Kidney tubule cell (primary cell): ENCODE data around the gene PXK.
"Not testable (repeated sequence)": the region's sequence is repeated elsewhere in the genome, so short reads cannot be mapped to it uniquely, and the experiment has no call there.

Experiments used
- DNase-seq: peaks from one replicate; pipeline ENCODE4 v3.0.0-alpha.2; 2018; ENCODE audit warnings: low spot score

The PXK gene

DNA sequence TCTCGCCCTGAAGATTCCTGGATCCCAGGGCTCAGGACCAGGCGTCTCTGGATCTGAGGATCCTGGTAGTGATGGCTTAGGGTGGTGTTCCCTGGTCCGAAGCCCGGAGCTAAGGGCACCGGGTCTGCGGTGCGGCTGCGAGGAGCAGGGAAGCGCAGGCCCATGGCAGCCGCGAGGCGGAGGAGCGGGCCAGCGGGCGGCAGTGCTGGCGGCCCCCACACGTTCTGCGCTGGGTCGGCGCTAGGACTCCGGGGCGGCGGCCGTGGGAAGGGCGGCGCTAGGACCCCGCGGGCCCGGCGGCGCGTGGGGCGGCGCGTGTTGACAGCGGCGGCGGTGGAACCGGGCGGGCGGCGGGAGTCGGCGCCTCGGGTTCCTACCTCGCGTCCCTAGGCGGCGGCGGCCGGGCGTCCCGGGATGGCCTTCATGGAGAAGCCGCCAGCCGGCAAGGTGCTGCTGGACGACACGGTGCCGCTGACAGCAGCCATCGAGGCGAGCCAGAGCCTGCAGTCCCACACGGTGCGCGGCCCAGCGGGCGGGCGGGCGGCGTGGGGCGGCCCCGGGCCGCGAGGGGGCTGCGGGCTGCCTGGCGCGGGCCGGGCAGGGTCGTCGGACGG, at the start of gene PXK:
Gene PXK, plus strand, starts transcription at position 318 of the 614 bp plus-strand sequence. Its CDS starts 97 bp downstream, at position 415.
- DNase-seq, result peak; percentile 75

DNA sequence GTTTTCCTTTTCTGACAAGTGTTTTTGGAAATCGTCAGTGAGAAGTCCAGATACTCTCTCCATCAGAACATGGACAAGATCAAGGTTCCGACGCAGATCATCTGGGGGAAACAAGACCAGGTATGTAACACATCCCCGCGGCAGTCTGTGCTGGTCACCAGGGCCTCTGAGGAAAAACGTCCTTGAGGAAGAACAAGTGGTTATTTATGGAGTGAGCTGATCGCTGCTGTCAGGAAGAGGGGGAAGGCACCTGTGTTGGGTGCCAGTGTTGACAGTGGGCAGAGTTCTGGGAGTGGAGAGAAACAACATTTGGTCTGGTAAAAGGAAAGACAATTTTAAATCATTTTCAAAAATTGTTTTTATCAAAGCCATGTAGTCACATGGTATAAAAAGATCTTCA, 47.4 kb upstream of the PXK start:
- DNase-seq, result no peak

DNA sequence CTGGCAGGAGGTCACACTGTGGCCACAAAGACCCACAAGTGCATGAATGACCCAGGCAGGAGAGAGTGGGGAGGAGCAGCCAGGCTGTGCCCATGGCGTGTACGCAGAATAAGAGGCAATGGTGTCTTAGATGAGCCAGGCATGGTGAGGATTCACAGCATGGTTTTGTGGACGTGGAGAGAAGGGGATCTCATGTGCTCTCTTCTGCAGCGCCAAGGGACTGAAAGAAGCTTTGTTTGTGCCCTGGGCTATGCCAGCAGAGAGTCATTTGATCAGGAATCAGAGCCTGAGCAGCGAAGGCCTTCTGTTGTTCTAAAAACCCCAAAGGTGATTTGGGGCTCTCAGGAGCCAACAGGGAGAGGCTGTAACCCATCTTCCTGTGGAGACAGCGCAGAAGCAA, 45.3 kb upstream of the PXK start:
- DNase-seq, result no peak

DNA sequence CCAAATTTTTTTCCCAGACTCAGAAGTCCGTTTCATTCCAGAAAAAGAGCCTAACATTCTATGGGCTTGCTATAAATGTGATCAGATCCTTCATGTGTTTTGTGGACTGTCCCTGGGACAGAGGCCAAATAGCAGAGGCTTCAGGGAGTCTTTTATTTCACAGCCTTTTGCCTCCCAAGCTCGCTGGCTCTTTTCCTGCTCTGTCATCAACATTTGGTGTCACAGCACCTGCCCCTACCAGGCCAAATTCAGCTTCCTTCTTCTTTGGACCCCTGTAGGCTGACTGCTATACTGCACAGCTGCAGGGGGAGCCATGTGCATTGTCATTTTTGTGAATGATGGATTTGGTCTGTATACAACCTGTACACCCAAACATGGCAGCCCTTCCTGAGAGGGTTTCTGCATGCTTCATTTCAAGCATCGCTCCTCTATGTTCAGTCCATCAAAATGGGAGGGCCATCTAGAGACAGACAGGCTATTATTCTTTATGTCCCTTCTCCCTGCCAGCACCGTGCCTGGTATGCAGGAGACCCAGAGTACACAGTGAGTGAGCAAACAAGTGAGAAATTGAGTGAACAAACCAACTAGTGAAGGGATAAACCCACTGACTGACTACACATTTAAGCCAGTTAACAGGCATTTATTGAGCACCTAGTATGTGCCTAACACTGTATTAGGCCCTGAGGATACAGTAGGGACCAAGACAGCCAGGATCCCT, 44.5 kb upstream of the PXK start:
- DNase-seq, result no peak

DNA sequence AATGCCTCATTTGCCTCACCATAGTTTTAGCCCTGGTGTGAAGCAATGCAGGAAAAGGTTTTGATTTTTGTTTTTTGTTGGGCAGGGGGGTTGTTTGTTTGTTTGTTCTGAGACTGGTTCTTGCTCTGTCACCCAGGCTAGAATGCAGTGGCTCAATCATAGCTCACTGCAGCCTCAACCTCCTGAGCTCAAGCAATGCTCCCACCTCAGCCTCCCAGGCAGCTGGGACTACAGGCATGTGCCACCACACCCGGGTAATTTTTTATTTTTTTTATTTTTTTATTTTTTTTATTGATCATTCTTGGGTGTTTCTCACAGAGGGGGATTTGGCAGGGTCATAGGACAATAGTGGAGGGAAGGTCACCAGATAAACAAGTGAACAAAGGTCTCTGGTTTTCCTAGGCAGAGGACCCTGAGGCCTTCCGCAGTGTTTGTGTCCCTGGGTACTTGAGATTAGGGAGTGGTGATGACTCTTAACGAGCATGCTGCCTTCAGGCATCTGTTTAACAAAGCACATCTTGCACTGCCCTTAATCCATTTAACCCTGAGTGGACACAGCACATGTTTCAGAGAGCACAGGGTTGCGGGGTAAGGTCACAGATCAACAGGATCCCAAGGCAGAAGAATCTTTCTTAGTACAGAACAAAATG, 43.6 kb upstream of the PXK start:
- DNase-seq, result not testable (repeated sequence)

DNA sequence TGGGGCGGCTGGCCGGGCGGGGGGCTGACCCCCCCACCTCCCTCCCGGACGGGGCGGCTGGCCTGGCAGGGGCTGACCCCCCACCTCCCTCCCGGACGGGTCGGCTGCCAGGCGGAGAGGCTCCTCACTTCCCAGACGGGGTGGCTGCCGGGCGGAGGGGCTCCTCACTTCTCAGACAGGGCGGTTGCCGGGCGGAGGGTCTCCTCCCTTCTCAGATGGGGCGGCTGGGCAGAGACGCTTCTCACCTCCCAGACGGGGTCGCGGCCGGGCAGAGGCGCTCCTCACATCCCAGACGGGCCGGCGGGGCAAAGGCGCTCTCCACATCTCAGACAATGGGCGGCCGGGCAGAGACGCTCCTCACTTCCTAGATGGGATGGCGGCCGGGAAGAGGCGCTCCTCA, 42.2 kb upstream of the PXK start:
- DNase-seq, result not testable (repeated sequence)

DNA sequence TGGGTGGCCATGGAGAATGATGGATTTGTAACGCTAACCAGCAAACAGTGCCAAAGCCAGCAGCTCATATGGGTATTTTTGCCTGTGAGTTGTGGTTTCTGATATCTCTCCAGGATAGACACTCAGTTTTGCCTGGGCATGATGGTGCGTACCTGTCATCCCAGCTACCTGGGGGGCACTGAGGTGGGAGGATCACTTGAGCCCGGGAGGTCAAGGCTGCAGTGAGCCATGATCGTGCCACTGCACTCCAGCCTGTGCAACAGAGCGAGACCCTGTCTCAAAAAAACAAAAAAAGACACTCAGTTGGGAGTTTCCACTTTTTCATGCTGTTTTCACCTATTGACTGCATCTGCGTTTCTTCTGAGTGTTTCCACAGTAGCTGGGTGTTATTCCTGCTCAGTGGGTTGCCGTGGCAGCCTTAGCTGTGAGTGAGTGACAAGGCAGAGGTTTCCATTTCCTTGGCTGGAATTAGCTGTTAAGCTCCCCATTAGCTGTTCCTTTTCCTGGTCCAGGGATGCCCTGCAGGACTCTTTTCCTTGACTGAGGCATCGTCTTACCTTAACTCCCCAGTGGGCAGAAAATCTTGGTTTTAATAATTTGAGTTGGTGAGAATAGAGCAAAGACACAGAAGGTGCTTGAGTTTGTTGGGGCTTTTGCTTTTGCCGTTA, 40.9 kb upstream of the PXK start:
- peak; percentile 37 for DNase-seq

DNA sequence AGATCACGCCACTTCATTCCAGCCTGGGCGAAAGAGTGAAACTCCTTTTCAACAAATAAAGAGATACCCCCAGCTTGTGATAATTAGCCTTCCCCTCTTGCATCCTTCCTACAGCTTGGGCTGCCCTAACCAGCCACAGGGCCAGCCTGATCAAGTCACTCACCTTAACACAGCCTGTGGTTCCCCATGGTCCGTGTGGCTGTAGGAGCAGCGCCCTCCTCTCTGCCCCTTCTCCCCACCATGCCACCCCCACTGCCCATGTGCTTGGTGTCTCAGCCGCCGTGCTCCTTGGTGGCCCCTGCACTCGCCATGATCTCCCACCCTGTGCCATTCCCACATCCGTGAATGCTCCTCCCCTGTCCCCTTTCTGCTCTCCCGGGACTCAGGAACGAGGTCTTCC, 39.8 kb upstream of the PXK start:
- no peak for DNase-seq

DNA sequence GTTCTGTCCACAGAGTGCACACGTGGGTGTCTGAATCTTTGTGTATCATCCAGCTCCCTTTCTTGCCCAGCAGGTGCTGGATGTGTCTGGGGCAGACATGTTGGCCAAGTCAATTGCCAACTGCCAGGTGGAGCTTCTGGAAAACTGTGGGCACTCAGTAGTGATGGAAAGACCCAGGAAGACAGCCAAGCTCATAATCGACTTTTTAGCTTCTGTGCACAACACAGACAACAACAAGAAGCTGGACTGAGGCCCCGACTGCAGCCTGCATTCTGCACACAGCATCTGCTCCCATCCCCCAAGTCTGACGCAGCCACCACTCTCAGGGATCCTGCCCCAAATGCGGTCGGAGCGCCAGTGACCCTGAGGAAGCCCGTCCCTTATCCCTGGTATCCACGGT, 39.2 kb upstream of the PXK start:
- DNase-seq, result no peak

DNA sequence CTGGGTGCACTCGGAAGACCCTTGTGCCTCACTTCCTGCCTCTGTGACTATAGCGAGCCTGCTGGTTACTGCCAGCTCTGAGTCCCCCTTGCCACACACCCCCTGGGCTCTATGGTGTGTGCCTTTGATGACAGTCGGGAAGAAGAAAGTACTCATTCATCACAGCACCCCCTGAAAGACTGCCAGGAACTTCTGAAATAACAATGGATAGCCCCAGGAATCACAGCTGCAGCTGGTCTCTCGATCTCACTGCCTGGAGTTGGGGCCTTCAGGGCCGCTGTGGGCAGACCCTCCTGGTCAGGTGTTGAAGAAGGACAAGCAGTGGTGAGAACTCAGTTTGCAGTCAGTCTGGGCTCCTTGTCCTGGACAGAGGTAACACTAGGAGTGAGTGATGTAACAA, 36.4 kb upstream of the PXK start:
- DNase-seq, result no peak

DNA sequence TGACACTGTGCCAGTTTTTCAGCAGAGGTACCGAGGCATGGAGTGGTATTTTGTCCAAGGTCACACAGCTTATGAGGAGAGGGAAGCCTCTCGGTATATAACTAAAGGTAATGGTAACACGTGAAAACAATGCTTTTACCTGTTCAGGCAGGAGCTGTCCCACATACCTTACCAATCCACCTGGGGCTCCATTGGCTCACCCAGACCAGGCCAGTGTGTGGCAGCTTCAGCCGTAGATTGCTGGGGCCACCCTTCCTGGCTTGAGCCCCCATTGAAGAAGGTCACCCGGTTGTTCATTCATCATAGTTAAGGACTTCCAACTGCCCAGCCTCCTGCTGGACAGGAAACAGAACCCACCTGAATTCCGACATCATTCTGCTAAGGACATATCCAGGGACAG, 35.8 kb upstream of the PXK start:
- DNase-seq, result no peak

DNA sequence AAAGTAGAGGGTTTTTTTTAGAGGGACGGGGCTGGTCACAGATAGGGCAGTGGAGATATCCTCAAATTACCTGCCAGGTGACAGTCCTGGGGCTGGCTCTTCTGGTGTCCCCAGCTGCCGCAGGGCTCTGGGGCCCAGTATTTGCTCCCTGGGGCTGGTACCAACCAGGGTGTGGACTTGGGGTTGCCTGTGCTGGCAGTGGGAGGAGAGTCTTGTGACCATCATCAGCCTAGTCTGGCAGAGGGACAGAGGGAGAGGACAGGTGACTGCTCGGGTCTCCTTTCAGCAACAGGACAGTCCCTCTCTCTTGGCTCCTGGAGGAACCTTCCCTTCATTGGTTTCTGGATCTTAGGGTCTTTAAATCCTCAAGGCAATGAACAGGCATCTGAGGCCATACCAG, 34.5 kb upstream of the PXK start:
- DNase-seq, result no peak

DNA sequence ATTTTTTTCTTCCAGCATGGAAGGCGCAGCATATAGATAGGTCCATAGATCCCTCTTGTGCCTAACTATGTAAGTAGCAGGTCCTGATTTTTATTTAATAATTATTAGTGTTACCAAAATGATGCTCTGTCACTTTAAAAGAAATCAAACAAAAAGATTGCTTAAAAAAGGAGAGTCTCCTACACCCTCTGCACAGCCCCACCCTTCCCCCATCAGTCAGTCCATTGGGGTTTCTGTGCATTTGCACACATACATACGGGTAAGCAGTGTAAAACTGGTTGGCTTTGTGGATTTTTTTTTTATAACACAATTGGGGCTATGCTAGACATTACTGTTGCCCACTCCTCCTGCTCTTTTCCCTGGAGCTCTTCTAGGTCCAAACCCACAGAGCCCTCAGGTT, 33.6 kb upstream of the PXK start:
- DNase-seq, result no peak

DNA sequence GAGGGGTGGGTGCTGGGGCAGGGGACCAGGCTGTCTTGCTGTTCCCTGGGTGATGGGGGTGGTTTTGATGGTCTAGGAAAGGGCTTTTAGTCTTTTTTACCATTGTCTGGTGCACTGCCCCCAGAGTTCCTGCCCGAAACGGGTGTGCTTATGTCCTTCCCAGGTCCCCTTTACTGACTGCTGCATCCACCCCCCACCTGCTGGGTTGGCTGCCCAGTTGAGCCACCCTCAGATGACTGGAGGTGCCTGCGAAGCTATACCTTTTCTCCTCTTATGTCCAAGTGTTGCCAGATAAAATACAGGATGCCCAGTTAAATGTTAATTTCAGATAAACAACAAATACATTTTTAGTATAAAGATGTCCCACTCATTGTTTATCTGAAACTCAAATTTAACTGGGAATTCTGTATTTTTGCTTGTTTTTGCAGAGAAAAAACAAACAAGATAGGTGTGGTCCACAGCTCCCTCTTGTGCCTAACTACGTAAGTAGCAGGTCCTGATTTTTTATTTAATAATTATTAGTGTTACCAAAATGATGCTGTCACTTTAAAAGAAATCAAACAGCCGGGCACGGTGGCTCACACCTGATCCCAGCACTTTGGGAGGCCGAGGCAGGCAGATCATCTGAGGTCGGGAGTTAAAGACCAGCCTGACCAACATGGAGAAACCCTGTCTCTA, 32.7 kb upstream of the PXK start:
- peak; percentile 49 for DNase-seq

DNA sequence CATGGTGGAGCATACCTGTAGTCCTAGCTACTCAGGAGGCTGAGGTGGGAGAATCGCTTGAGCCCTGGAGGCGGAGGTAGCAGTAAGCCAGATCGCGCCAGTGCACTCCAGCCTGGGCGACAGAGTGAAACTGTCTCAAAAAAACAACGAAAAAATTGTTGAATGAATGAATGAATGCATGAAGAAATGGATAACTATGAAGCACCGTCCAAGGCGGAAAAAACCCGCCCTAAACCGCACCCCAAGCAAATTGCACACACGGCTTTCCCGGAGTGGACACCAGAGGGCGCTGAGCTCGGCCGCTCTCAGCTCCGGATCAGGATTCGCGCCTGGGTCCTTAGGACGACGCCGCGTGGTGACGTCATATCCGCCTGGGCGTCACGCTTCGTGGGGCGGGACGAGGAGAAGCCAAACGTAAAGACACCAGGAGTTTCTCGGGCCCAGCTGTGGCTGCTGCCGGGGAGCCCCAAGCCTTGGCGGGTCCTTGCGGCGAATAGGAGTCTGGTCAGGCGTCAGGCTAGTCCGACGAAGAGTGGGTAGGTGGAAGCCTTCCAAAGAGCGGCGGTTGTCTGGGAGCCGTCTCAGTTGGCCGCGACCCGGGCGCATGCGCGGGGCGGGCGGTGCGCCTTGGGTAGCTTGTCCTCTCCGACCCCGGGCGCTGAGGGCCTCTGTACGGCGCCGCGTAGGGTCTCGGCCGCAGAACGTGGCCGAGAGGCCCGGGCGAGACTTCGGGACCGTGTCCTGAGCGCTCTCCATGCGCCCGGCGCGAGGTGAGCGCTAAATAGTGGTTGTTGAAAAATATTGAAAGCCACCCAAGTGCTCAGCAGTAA, 26.6 kb upstream of the PXK start, which contains the start of the genes HTD2 and RPP14:
Gene HTD2, plus strand, starts transcription at position 639 of the 830 bp plus-strand sequence. CDS start 11,094 bp downstream, outside the sequence.
Gene RPP14, plus strand, starts transcription at position 364 of the 830 bp plus-strand sequence. CDS start 4,085 bp downstream, outside the sequence.
- DNase-seq, result peak; percentile 97

DNA sequence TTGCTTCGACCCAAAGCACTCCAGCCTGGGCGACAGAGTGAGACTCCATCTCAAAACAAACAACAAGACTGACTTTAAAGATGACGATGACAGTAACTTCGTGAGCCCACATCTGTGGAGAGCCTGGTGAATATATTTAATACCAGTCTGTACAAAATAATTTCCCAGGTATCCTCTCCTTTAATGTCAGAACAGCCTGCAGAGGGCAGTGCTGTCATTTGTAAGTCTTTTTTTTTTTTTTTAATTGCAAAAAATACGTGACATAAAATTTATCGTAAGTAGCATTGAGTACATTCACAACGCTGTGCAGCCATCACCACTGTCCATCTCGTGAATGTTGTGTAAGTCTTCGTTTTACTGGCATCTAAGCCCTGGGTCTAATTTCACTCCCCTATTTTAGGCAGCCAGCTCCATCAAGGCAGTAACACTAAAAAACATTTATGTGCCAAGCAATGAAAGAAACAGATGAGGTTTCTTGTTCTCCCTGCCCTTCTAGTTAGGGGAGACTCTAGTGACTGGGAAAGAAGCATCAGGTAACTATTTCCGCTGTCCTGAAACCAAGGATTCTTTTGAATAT, 25.0 kb upstream of the PXK start:
- peak; percentile 67 for DNase-seq

DNA sequence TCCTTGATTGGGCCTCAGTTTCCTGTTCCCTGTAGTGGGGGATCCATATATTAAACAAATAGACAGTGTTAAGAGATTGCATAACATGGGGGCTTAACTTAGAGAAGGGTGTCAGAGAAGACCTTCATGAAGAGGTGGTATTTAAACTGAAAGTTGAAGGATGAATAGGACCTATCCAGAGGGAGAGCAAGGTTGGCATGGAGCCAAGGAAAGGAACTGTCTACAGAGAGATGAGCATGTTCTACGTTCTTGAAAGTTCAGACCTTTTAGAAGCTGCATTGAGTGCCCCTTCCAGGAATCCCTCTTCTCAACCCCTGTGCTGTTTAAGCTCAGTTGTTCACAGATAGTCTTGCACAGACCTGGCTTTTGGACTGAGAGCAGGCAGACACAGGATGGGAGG, 24.0 kb upstream of the PXK start:
- peak; percentile 12 for DNase-seq

DNA sequence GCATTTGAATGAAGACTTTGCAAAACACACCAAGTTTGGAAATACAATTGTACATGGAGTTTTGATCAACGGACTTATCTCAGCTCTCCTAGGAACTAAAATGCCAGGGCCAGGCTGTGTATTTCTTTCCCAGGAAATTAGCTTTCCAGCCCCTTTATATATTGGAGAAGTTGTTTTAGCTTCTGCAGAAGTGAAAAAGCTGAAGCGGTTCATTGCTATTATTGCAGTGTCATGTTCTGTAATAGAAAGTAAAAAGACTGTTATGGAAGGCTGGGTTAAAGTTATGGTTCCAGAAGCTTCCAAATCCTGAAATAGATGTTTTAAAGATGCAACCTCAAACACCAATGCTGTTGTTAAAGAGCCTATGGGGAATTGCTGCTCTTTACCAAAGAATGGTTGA, 14.9 kb upstream of the PXK start:
- DNase-seq, result no peak

DNA sequence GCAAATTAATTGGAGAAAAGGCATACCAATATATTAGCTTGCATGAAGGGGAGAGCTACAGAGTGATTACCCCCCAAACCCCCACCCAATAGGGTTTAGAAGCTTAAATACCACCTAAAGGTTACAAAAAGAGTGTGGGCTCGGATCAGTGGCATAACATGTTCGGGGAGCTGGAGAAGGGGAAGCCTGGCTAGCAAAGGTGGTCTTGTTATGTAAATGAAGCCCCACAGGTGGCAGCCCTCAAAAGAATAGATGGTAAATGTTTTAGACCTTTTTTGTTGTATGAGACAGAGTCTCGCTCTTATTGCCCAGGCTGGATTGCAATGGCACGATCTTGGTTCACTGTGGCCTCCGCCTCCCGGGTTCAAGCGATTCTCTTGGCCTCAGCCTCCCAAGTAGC, 10.9 kb upstream of the PXK start:
- no peak for DNase-seq

DNA sequence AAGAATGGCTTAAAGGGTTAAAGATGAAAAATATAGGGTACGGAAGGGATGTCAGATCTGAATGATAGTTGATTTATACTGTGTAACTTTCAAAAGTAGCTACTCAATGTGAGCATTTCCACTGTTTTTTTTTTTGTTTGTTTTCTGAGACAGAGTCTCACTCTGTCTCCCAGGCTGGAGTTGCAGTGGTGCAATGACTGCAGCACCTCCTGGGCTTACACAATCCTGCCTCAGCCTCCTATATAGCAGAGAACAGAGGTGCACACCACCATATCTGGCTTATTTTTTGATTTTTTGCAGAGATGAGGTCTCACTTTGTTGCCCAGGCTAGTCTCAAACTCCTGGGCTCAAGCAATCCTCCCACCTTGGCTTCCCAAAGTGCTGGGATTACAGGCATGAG, 9.9 kb upstream of the PXK start:
- DNase-seq, result no peak
